HEK293 (cell line): ENCODE results near the gene ARHGAP10.

ENCODE experiments used
- CTCF ChIA-PET: fragments of 350-600 bp; formaldehyde crosslinking; extraction: SDS; loops from one replicate; lab custom pipeline; 2021; ENCODE audit warnings: antibody characterized with exemption; lab: Yijun Ruan, JAX
- POLR2A ChIA-PET: fragments of 300-600 bp; formaldehyde crosslinking; extraction: SDS; loops from one replicate; lab custom pipeline; 2020; ENCODE audit warnings: antibody characterized with exemption, inconsistent platforms; lab: Yijun Ruan, JAX
- H3K27ac ChIP-seq: fragments of 200-500 bp; sonication (Bioruptor generic); 2 replicates; pipeline ENCODE4 v1.5.1; 2014; ENCODE audit warnings: low read depth, low read length, control low read depth, inconsistent platforms; ENCODE audit errors: extremely low read depth
- H3K36me3 ChIP-seq, 2 experiments: fragments of 200-500 bp in 1 of 2; sonication (Bioruptor generic) in 1 of 2; 1 replicate in 1 of 2; 2 replicates in 1 of 2; pipeline ENCODE4 v1.5.1; 2014 to 2017; ENCODE audit warnings: inconsistent platforms in 2 of 2, low read length in 2 of 2; ENCODE audit not compliant: control insufficient read depth in 2 of 2, insufficient read depth in 1 of 2
- H3K4me1 ChIP-seq: fragments of 200-500 bp; sonication (Bioruptor generic); 2 replicates; pipeline ENCODE4 v1.5.1; 2014; ENCODE audit warnings: mild to moderate bottlenecking, low read length, inconsistent platforms; ENCODE audit not compliant: control insufficient read depth, insufficient read depth
- H3K4me3 ChIP-seq: 2 replicates; pipeline ENCODE4 v1.5.1; 2011; ENCODE audit warnings: low read depth, mild to moderate bottlenecking, control low read depth, low read length, moderate library complexity
- H3K9me3 ChIP-seq: fragments of 200-500 bp; sonication (Bioruptor generic); 2 replicates; pipeline ENCODE4 v1.5.1; 2014; ENCODE audit warnings: low read depth, low read length, inconsistent platforms; ENCODE audit not compliant: control insufficient read depth, insufficient read depth
- EGR2 ChIP-seq: fragments of 450-650 bp; formaldehyde crosslinking; IDR thresholded peaks from 2 replicates; pipeline ENCODE4 v1.5.1; 2016; ENCODE audit warnings: low read depth, missing biosample characterization, missing genetic modification characterization
- ELK4 ChIP-seq: IDR thresholded peaks from 2 replicates; pipeline ENCODE4 v1.6.1; 2011; ENCODE audit warnings: mild to moderate bottlenecking, low read depth, low read length, borderline replicate concordance
- GLIS1 ChIP-seq: fragments of 450-650 bp; formaldehyde crosslinking; IDR thresholded peaks from 2 replicates; pipeline ENCODE4 v1.5.1; 2016; ENCODE audit warnings: missing biosample characterization, missing genetic modification characterization
- KLF1 ChIP-seq: fragments of 450-650 bp; formaldehyde crosslinking; IDR thresholded peaks from 2 replicates; pipeline ENCODE4 v1.5.1; 2016; ENCODE audit warnings: missing biosample characterization, missing genetic modification characterization
- SP7 ChIP-seq: fragments of 450-650 bp; formaldehyde crosslinking; IDR thresholded peaks from 2 replicates; pipeline ENCODE4 v1.5.1; 2016; ENCODE audit warnings: missing biosample characterization, missing genetic modification characterization
- ZBTB17 ChIP-seq: fragments of 450-650 bp; formaldehyde crosslinking; IDR thresholded peaks from 2 replicates; pipeline ENCODE4 v1.5.1; 2016; ENCODE audit warnings: missing biosample characterization, missing genetic modification characterization
- ZBTB48 ChIP-seq: fragments of 450-650 bp; formaldehyde crosslinking; IDR thresholded peaks from 2 replicates; pipeline ENCODE4 v1.5.1; 2016; ENCODE audit warnings: missing biosample characterization, missing genetic modification characterization
- ZBTB49 ChIP-seq: fragments of 450-650 bp; formaldehyde crosslinking; IDR thresholded peaks from 2 replicates; pipeline ENCODE4 v1.5.1; 2016; ENCODE audit warnings: missing biosample characterization, missing genetic modification characterization, low read depth
- ZNF146 ChIP-seq: fragments of 450-650 bp; formaldehyde crosslinking; IDR thresholded peaks from 2 replicates; pipeline ENCODE4 v1.5.1; 2016; ENCODE audit warnings: missing biosample characterization, missing genetic modification characterization
- ZNF211 ChIP-seq: fragments of 450-650 bp; formaldehyde crosslinking; IDR thresholded peaks from 2 replicates; pipeline ENCODE4 v1.5.1; 2016; ENCODE audit warnings: low read depth, missing biosample characterization, missing genetic modification characterization
- ZNF239 ChIP-seq: fragments of 450-650 bp; formaldehyde crosslinking; IDR thresholded peaks from 2 replicates; pipeline ENCODE4 v1.5.1; 2016; ENCODE audit warnings: missing biosample characterization, missing genetic modification characterization
- ZNF580 ChIP-seq: fragments of 450-650 bp; formaldehyde crosslinking; IDR thresholded peaks from 2 replicates; pipeline ENCODE4 v1.5.1; 2016; ENCODE audit warnings: missing biosample characterization, missing genetic modification characterization
- ZNF623 ChIP-seq: fragments of 450-650 bp; formaldehyde crosslinking; IDR thresholded peaks from 2 replicates; pipeline ENCODE4 v1.5.1; 2016; ENCODE audit warnings: missing biosample characterization, missing genetic modification characterization
- ZNF664 ChIP-seq: fragments of 450-650 bp; formaldehyde crosslinking; IDR thresholded peaks from 2 replicates; pipeline ENCODE4 v1.5.1; 2016; ENCODE audit warnings: missing biosample characterization, missing genetic modification characterization
- ZNF692 ChIP-seq: fragments of 450-650 bp; formaldehyde crosslinking; IDR thresholded peaks from 2 replicates; pipeline ENCODE4 v1.5.1; 2016; ENCODE audit warnings: missing biosample characterization, missing genetic modification characterization
- ZNF768 ChIP-seq: fragments of 450-650 bp; formaldehyde crosslinking; IDR thresholded peaks from 2 replicates; pipeline ENCODE4 v1.5.1; 2018; ENCODE audit warnings: missing biosample characterization, mild to moderate bottlenecking, missing genetic modification characterization
- ZNF792 ChIP-seq: fragments of 450-650 bp; formaldehyde crosslinking; IDR thresholded peaks from 2 replicates; pipeline ENCODE4 v1.5.1; 2016; ENCODE audit warnings: missing biosample characterization, missing genetic modification characterization
- TF ChIP-seq, protein P1 (sequence below): fragments of 450-650 bp; IDR thresholded peaks from 2 replicates; pipeline ENCODE4 v1.5.1; 2018; ENCODE audit warnings: missing biosample characterization, mild to moderate bottlenecking, missing genetic modification characterization
- TF ChIP-seq, protein P2 (sequence below): fragments of 450-650 bp; formaldehyde crosslinking; IDR thresholded peaks from 2 replicates; pipeline ENCODE4 v1.5.1; 2016; ENCODE audit warnings: missing biosample characterization, missing genetic modification characterization
- TF ChIP-seq, protein P3 (sequence below): fragments of 450-650 bp; formaldehyde crosslinking; IDR thresholded peaks from 2 replicates; pipeline ENCODE4 v1.5.1; 2017; ENCODE audit warnings: missing biosample characterization, missing genetic modification characterization
- TF ChIP-seq, protein P4 (sequence below): fragments of 450-650 bp; formaldehyde crosslinking; IDR thresholded peaks from 2 replicates; pipeline ENCODE4 v1.5.1; 2016; ENCODE audit warnings: missing biosample characterization, missing genetic modification characterization
- TF ChIP-seq, protein P5 (sequence below): fragments of 450-650 bp; formaldehyde crosslinking; IDR thresholded peaks from 2 replicates; pipeline ENCODE4 v1.5.1; 2016; ENCODE audit warnings: missing biosample characterization, missing genetic modification characterization

Gene ARHGAP10

GRCh38 chr4:148061141-148061481 is 329.2 kb downstream of the ARHGAP10 start (continued):
- TF ChIP-seq ZNF692 (tag by site-specific recombination) (no peak), ZNF146 (tag by site-specific recombination) (no peak), SP7 (tag by site-specific recombination) (peak; percentile 76), ZNF211 (tag by site-specific recombination) (no peak), ZNF623 (no peak), KLF1 (tag by site-specific recombination) (peak; percentile 87), ZBTB49 (tag by site-specific recombination) (no peak)
- TF ChIP-seq, protein P1, sequence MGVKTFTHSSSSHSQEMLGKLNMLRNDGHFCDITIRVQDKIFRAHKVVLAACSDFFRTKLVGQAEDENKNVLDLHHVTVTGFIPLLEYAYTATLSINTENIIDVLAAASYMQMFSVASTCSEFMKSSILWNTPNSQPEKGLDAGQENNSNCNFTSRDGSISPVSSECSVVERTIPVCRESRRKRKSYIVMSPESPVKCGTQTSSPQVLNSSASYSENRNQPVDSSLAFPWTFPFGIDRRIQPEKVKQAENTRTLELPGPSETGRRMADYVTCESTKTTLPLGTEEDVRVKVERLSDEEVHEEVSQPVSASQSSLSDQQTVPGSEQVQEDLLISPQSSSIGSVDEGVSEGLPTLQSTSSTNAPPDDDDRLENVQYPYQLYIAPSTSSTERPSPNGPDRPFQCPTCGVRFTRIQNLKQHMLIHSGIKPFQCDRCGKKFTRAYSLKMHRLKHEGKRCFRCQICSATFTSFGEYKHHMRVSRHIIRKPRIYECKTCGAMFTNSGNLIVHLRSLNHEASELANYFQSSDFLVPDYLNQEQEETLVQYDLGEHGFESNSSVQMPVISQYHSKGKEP (tag by site-specific recombination): no peak
- TF ChIP-seq, protein P2, sequence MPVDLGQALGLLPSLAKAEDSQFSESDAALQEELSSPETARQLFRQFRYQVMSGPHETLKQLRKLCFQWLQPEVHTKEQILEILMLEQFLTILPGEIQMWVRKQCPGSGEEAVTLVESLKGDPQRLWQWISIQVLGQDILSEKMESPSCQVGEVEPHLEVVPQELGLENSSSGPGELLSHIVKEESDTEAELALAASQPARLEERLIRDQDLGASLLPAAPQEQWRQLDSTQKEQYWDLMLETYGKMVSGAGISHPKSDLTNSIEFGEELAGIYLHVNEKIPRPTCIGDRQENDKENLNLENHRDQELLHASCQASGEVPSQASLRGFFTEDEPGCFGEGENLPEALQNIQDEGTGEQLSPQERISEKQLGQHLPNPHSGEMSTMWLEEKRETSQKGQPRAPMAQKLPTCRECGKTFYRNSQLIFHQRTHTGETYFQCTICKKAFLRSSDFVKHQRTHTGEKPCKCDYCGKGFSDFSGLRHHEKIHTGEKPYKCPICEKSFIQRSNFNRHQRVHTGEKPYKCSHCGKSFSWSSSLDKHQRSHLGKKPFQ (tag by site-specific recombination): no peak; the same call in 1 of the 2 replicates

GRCh38 chr4:148061795-148062194 is 329.9 kb downstream of the ARHGAP10 start:
- no peak overlapping the region for H3K4me3 ChIP-seq
- ChIA-PET POLR2A (no interaction called here), CTCF (no interaction called here)
- no peaks in the 10 kb centered on the region for H3K9me3 ChIP-seq
- peaks cover 23% of the 10 kb centered on the region for H3K4me1 ChIP-seq
- H3K27ac ChIP-seq: peak overlapping the region; percentile 81
- H3K36me3 ChIP-seq: peaks cover 0 to 6% of the 10 kb centered on the region in 2 experiments; a peak in 1 of 3 replicates
- peak; percentile 43; the same call in 1 of the 2 replicates for TF ChIP-seq KLF1 (tag by site-specific recombination)
- TF ChIP-seq ZNF239: no peak
- TF ChIP-seq EGR2 (tag by site-specific recombination): peak; percentile 62
- TF ChIP-seq, protein P3, sequence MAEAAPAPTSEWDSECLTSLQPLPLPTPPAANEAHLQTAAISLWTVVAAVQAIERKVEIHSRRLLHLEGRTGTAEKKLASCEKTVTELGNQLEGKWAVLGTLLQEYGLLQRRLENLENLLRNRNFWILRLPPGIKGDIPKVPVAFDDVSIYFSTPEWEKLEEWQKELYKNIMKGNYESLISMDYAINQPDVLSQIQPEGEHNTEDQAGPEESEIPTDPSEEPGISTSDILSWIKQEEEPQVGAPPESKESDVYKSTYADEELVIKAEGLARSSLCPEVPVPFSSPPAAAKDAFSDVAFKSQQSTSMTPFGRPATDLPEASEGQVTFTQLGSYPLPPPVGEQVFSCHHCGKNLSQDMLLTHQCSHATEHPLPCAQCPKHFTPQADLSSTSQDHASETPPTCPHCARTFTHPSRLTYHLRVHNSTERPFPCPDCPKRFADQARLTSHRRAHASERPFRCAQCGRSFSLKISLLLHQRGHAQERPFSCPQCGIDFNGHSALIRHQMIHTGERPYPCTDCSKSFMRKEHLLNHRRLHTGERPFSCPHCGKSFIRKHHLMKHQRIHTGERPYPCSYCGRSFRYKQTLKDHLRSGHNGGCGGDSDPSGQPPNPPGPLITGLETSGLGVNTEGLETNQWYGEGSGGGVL (tag by site-specific recombination): peak; percentile 68
- TF ChIP-seq, protein P4, sequence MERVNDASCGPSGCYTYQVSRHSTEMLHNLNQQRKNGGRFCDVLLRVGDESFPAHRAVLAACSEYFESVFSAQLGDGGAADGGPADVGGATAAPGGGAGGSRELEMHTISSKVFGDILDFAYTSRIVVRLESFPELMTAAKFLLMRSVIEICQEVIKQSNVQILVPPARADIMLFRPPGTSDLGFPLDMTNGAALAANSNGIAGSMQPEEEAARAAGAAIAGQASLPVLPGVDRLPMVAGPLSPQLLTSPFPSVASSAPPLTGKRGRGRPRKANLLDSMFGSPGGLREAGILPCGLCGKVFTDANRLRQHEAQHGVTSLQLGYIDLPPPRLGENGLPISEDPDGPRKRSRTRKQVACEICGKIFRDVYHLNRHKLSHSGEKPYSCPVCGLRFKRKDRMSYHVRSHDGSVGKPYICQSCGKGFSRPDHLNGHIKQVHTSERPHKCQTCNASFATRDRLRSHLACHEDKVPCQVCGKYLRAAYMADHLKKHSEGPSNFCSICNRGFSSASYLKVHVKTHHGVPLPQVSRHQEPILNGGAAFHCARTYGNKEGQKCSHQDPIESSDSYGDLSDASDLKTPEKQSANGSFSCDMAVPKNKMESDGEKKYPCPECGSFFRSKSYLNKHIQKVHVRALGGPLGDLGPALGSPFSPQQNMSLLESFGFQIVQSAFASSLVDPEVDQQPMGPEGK (tag by site-specific recombination): peak; percentile 45; the same call in 1 of the 2 replicates
- no peak for TF ChIP-seq ZNF580 (tag by site-specific recombination)
- TF ChIP-seq ZNF768 (tag by site-specific recombination): no peak
- TF ChIP-seq ZBTB17 (tag by site-specific recombination): 0 out of 2 replicates have a peak, but pooled peaks have one; percentile 18
- peak; percentile 43; the same call in 1 of the 2 replicates for TF ChIP-seq SP7 (tag by site-specific recombination)
- TF ChIP-seq ZNF664 (tag by site-specific recombination): no peak
- 0 out of 2 replicates have a peak, but pooled peaks have one; percentile 32 for TF ChIP-seq ZBTB48
- no peak for TF ChIP-seq ELK4
- peak; percentile 52; the same call in 1 of the 2 replicates for TF ChIP-seq GLIS1 (tag by site-specific recombination)
- TF ChIP-seq ZNF792: no peak
- TF ChIP-seq, protein P5, sequence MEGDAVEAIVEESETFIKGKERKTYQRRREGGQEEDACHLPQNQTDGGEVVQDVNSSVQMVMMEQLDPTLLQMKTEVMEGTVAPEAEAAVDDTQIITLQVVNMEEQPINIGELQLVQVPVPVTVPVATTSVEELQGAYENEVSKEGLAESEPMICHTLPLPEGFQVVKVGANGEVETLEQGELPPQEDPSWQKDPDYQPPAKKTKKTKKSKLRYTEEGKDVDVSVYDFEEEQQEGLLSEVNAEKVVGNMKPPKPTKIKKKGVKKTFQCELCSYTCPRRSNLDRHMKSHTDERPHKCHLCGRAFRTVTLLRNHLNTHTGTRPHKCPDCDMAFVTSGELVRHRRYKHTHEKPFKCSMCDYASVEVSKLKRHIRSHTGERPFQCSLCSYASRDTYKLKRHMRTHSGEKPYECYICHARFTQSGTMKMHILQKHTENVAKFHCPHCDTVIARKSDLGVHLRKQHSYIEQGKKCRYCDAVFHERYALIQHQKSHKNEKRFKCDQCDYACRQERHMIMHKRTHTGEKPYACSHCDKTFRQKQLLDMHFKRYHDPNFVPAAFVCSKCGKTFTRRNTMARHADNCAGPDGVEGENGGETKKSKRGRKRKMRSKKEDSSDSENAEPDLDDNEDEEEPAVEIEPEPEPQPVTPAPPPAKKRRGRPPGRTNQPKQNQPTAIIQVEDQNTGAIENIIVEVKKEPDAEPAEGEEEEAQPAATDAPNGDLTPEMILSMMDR (tag by site-specific recombination): peak; percentile 50; the same call in 1 of the 2 replicates
